ENCODE results near the gene PC. TPM values are rescaled to one million over a fixed set of nuclear protein-coding genes. Genes with fewer than 3 reads are reported as not detected.
A peak's percentile ranks its signal among the peaks of the same experiment; 100 is the strongest.

The PC gene
- total RNA-seq, 1 donor from 2014 or later = 5.2 TPM

- peak; percentile 65 for ATAC-seq
- no peak for DNase-seq
- intact Hi-C loops (cut with micrococcal nuclease) = no loop called here
Observed at GRCh38 chr11:66891851-66892660, 66.1 kb downstream of the PC start.

- ATAC-seq (no peak), DNase-seq (no peak)
Observed at GRCh38 chr11:66889960-66890359, 68.2 kb downstream of the PC start.

GRCh38 chr11:66888282-66888681 is 69.9 kb downstream of the PC start:
- intact Hi-C loops (cut with micrococcal nuclease) = no loop called here
- ATAC-seq = no peak
- no peak for DNase-seq

More at GRCh38 chr11:66889960-66890359, 68.2 kb downstream of the PC start:
- intact Hi-C loops (cut with micrococcal nuclease) = no loop called here

- intact Hi-C loops (cut with micrococcal nuclease) = no loop called here
- DNase-seq (no peak), ATAC-seq (peak; percentile 34)
Observed at GRCh38 chr11:66887526-66887925, 70.7 kb downstream of the PC start.

GRCh38 chr11:66886671-66887221 is 71.4 kb downstream of the PC start:
- ATAC-seq (peak; percentile 82), DNase-seq (peak; percentile 61)

GRCh38 chr11:66885950-66886440 is 72.2 kb downstream of the PC start:
- intact Hi-C loops (cut with micrococcal nuclease) = no loop called here
- DNase-seq (peak; percentile 21), ATAC-seq (no peak)

More at GRCh38 chr11:66886671-66887221, 71.4 kb downstream of the PC start:
- intact Hi-C loops (cut with micrococcal nuclease) = no loop called here

- ATAC-seq (no peak), DNase-seq (peak; percentile 8)
- intact Hi-C loops (cut with micrococcal nuclease) = no loop called here
Observed at GRCh38 chr11:66885469-66885868, 72.7 kb downstream of the PC start.

GRCh38 chr11:66884443-66884842 is 73.7 kb downstream of the PC start:
- ATAC-seq (no peak), DNase-seq (peak; percentile 6)
- intact Hi-C loops (cut with micrococcal nuclease) = no loop called here

GRCh38 chr11:66883016-66883965 is 74.9 kb downstream of the PC start:
- peak; percentile 62 for DNase-seq
- ATAC-seq = peak; percentile 26
- intact Hi-C loops (cut with micrococcal nuclease) = no loop called here

- no peak for ATAC-seq
- peak; percentile 19 for DNase-seq
- intact Hi-C loops (cut with micrococcal nuclease) = no loop called here
Observed at GRCh38 chr11:66882561-66883015, 75.6 kb downstream of the PC start.

GRCh38 chr11:66881927-66882452 is 76.2 kb downstream of the PC start:
- ATAC-seq = no peak
- intact Hi-C loops (cut with micrococcal nuclease) = no loop called here
- no peak for DNase-seq

- intact Hi-C loops (cut with micrococcal nuclease) = no loop called here
- DNase-seq = peak; percentile 19
Observed at GRCh38 chr11:66881451-66881835, 76.7 kb downstream of the PC start.

GRCh38 chr11:66880496-66881450 is 77.4 kb downstream of the PC start:
- intact Hi-C loops (cut with micrococcal nuclease) = no loop called here
- ATAC-seq = peak; percentile 51

More at GRCh38 chr11:66881451-66881835, 76.7 kb downstream of the PC start:
- ATAC-seq = no peak

GRCh38 chr11:66879999-66880398 is 78.2 kb downstream of the PC start:
- no peak for DNase-seq
- no peak for ATAC-seq
- intact Hi-C loops (cut with micrococcal nuclease) = no loop called here

More at GRCh38 chr11:66880496-66881450, 77.4 kb downstream of the PC start:
- DNase-seq = peak; percentile 54

- ATAC-seq (no peak), DNase-seq (peak; percentile 18)
- intact Hi-C loops (cut with micrococcal nuclease) = no loop called here
Observed at GRCh38 chr11:66879583-66879982, 78.6 kb downstream of the PC start.

GRCh38 chr11:66879000-66879399 is 79.2 kb downstream of the PC start:
- ATAC-seq = no peak
- intact Hi-C loops (cut with micrococcal nuclease) = no loop called here
- no peak for DNase-seq

- no peak for ATAC-seq
- intact Hi-C loops (cut with micrococcal nuclease) = no loop called here
- peak; percentile 28 for DNase-seq
Observed at GRCh38 chr11:66878474-66878873, 79.7 kb downstream of the PC start.
